ENCODE measurements around the gene SNX14.

Gene SNX14

GRCh38 chr6:85461798-85462170, 131.9 kb downstream of the SNX14 start:
- no peak for DNase-seq

GRCh38 chr6:85460921-85461797, 132.5 kb downstream of the SNX14 start:
- peak; percentile 46 for DNase-seq

- no peak for DNase-seq
These were observed 133.3 kb downstream of the SNX14 start for GRCh38 chr6:85460154-85460920.

- DNase-seq = no peak
These were observed 134.3 kb downstream of the SNX14 start for GRCh38 chr6:85459224-85459901.

- DNase-seq = no peak
These were observed 134.9 kb downstream of the SNX14 start for GRCh38 chr6:85458782-85459181.

GRCh38 chr6:85458184-85458583, 135.5 kb downstream of the SNX14 start:
- no peak for DNase-seq

- no peak for DNase-seq
These were observed 136.9 kb downstream of the SNX14 start for GRCh38 chr6:85456782-85457181.
